Measurements from ENCODE around the gene CASTOR1.

Gene CASTOR1

DNA sequence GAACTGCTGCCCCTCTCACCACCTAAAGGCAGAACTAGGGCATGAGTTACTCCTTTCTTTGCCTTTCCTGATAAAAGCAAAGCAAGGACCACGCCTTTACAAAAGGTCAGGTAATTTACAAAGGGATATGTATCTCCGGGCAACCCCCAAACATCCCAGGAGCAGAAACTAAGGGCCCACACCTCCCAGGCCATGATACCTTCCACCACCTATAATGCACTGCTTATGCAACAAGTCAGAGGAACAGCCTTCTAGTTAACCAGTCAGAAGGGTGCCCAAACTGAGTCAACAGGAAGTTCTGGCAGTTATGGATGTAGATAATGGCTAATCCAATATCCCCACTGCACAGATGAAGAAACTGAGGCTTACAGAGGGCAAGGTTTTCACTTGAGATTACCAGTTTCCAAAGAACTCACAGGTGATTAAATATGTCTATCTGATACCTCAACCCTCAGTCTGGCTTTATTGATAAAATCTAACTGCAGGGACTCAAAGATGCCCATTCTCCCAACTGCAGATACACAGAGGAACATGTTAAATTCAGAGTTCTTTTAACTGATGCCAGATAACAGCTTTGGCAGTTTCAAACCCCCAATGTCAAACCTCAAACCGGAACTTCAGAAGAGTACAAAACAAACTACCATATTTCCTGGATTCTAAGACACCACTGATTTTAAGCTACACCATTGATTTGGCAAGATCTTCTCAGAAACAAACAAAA lies 16.8 kb upstream of the CASTOR1 start:
- no peaks in the 10 kb centered on the region for H4K20me1 ChIP-seq (ENCODE audit: low read depth, low read length)

DNA sequence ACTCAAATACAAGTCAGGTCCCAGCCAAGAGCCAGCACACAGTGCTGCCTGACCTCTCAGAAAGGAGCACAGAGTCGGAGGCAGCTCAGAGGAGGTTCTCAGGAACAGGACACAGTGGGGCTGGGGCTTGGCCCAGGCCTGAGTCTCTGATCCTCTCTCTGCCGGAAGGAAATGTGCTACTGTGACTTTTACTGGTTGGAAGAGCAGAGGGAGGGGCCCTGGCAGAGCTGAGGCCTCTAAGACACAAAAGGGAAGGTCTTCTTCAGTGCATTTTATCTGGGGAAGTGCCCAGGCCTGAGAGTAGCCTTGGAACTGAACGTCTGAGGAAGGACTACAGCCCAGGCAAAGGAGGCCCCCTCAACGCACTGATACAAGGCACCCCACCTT lies 16.2 kb upstream of the CASTOR1 start:
- Histone ChIP-seq H3K27me3 (ENCODE audit: low read length) (no peaks in the 10 kb centered on the region), H3F3A (ENCODE audit: insufficient read depth) (no peaks in the 10 kb centered on the region), H3K9me3 (ENCODE audit: insufficient read depth, low read length) (no peaks in the 10 kb centered on the region), H3K9me2 (replicated peaks; ENCODE audit: insufficient read depth, low read length) (no peaks in the 10 kb centered on the region), H3K4me2 (ENCODE audit: low read depth, low read length, poor library complexity, severe bottlenecking) (no peak overlapping the region), H3K4me3 (ENCODE audit: insufficient read depth, low read length, poor library complexity, severe bottlenecking) (no peak overlapping the region), H4K20me1 (ENCODE audit: low read depth, low read length) (no peaks in the 10 kb centered on the region), H3K27ac (ENCODE audit: low read depth, low read length) (no peak overlapping the region), H3K9ac (ENCODE audit: low read length) (no peak overlapping the region), H2AFZ (ENCODE audit: low read depth, low read length, severe bottlenecking) (no peak overlapping the region), H3K79me2 (ENCODE audit: insufficient read depth, low read length) (no peaks in the 10 kb centered on the region), H3K36me3 (ENCODE audit: low read length) (no peaks in the 10 kb centered on the region)
- TF ChIP-seq EZH2phosphoT487 (conservative IDR thresholded peaks at IDR 0.05; ENCODE audit: low read length) = no peak
- TF ChIP-seq, protein P1, sequence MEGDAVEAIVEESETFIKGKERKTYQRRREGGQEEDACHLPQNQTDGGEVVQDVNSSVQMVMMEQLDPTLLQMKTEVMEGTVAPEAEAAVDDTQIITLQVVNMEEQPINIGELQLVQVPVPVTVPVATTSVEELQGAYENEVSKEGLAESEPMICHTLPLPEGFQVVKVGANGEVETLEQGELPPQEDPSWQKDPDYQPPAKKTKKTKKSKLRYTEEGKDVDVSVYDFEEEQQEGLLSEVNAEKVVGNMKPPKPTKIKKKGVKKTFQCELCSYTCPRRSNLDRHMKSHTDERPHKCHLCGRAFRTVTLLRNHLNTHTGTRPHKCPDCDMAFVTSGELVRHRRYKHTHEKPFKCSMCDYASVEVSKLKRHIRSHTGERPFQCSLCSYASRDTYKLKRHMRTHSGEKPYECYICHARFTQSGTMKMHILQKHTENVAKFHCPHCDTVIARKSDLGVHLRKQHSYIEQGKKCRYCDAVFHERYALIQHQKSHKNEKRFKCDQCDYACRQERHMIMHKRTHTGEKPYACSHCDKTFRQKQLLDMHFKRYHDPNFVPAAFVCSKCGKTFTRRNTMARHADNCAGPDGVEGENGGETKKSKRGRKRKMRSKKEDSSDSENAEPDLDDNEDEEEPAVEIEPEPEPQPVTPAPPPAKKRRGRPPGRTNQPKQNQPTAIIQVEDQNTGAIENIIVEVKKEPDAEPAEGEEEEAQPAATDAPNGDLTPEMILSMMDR (IDR thresholded peaks at IDR 0.05; ENCODE audit: insufficient read depth, low read length, poor library complexity, severe bottlenecking) = no peak

More for the DNA sequence above, 16.8 kb upstream of the CASTOR1 start:
- Histone ChIP-seq H3K27ac (ENCODE audit: low read depth, low read length) (no peak overlapping the region), H3K27me3 (ENCODE audit: low read length) (no peaks in the 10 kb centered on the region), H3K36me3 (ENCODE audit: low read length) (no peaks in the 10 kb centered on the region), H2AFZ (ENCODE audit: low read depth, low read length, severe bottlenecking) (no peak overlapping the region), H3K79me2 (ENCODE audit: insufficient read depth, low read length) (no peaks in the 10 kb centered on the region), H3K9me2 (replicated peaks; ENCODE audit: insufficient read depth, low read length) (no peaks in the 10 kb centered on the region), H3K9me3 (ENCODE audit: insufficient read depth, low read length) (no peaks in the 10 kb centered on the region), H3F3A (ENCODE audit: insufficient read depth) (no peaks in the 10 kb centered on the region), H3K4me2 (ENCODE audit: low read depth, low read length, poor library complexity, severe bottlenecking) (no peak overlapping the region), H3K9ac (ENCODE audit: low read length) (no peak overlapping the region), H3K4me3 (ENCODE audit: insufficient read depth, low read length, poor library complexity, severe bottlenecking) (no peak overlapping the region)
- TF ChIP-seq, protein P1 (IDR thresholded peaks at IDR 0.05; ENCODE audit: insufficient read depth, low read length, poor library complexity, severe bottlenecking) = no peak
- TF ChIP-seq EZH2phosphoT487 (conservative IDR thresholded peaks at IDR 0.05; ENCODE audit: low read length) = no peak

- H3K36me3 ChIP-seq (ENCODE audit: low read length) = no peaks in the 10 kb centered on the region
- no peaks in the 10 kb centered on the region for H3K27me3 ChIP-seq (ENCODE audit: low read length)
- H3K79me2 ChIP-seq (ENCODE audit: insufficient read depth, low read length) = no peaks in the 10 kb centered on the region
- no peak overlapping the region for H3K4me2 ChIP-seq (ENCODE audit: low read depth, low read length, poor library complexity, severe bottlenecking)
- no peaks in the 10 kb centered on the region for H4K20me1 ChIP-seq (ENCODE audit: low read depth, low read length)
- H3K9me2 ChIP-seq (replicated peaks; ENCODE audit: insufficient read depth, low read length) = no peaks in the 10 kb centered on the region
- no peak overlapping the region for H3K27ac ChIP-seq (ENCODE audit: low read depth, low read length)
- H3K4me3 ChIP-seq (ENCODE audit: insufficient read depth, low read length, poor library complexity, severe bottlenecking) = no peak overlapping the region
- no peaks in the 10 kb centered on the region for H3F3A ChIP-seq (ENCODE audit: insufficient read depth)
- H2AFZ ChIP-seq (ENCODE audit: low read depth, low read length, severe bottlenecking) = no peak overlapping the region
- no peaks in the 10 kb centered on the region for H3K9me3 ChIP-seq (ENCODE audit: insufficient read depth, low read length)
- TF ChIP-seq, protein P1 (IDR thresholded peaks at IDR 0.05; ENCODE audit: insufficient read depth, low read length, poor library complexity, severe bottlenecking) = no peak
- TF ChIP-seq EZH2phosphoT487 (conservative IDR thresholded peaks at IDR 0.05; ENCODE audit: low read length) = no peak
- H3K9ac ChIP-seq (ENCODE audit: low read length) = no peak overlapping the region
These were observed 15.4 kb upstream of the CASTOR1 start for GRCh38 chr22:30304495-30305244.

Data from SU-DHL-6 (cell line).